GM12878 (cell line): ENCODE results near the gene RUNX3. TPM values are rescaled to one million over a fixed set of nuclear protein-coding genes. Genes with fewer than 3 reads are reported as not detected.

Experiments used
- ATAC-seq: fragments of 200-7000 bp; cut with Tn5 transposase; 3 replicates; pipeline ENCODE4 v1.9.1; 2020; ENCODE audit warnings: mild to moderate bottlenecking, moderate library complexity
- BruUV-seq: library from RNA; stranded (reverse); fragments of 400-500 nt; replicated peaks from 2 replicates; lab custom pipeline; 2021; lab: Mats Ljungman, UMichigan
- CTCF ChIA-PET: fragments of 300-600 bp; sonication (Branson Sonifier 250); formaldehyde crosslinking; extraction: SDS; loops from one replicate; lab custom pipeline; 2021; ENCODE audit warnings: inconsistent platforms; lab: Yijun Ruan, JAX
- POLR2A ChIA-PET: fragments of 350-600 bp; formaldehyde crosslinking; extraction: SDS; loops from one replicate; lab custom pipeline; 2021; ENCODE audit warnings: inconsistent platforms; lab: Charles Lee
- RAD21 ChIA-PET: fragments of 300-600 bp; sonication (Branson Sonifier 250); formaldehyde crosslinking; loops from one replicate; lab custom pipeline; 2023; ENCODE audit warnings: antibody characterized with exemption; ENCODE audit not compliant: unreplicated experiment; lab: Charles Lee
- SMC1A ChIA-PET: fragments of 300-600 bp; sonication (Branson Sonifier 250); formaldehyde crosslinking; loops from one replicate; lab custom pipeline; 2023; ENCODE audit not compliant: unreplicated experiment, uncharacterized antibody; lab: Charles Lee
- DNase-seq: peaks from one replicate; pipeline ENCODE4 v3.0.0-alpha.2; 2011; ENCODE audit warnings: low read depth, low spot score
- FAIRE-seq: peaks from 3 replicates; lab custom pipeline; 2011; peaks lifted over from hg19 to GRCh38; lab: Jason Lieb, UNC
- H2AFZ ChIP-seq: 2 replicates; pipeline ENCODE4 v1.6.0; 2011; ENCODE audit warnings: low read depth, low read length, control low read depth; ENCODE audit not compliant: control insufficient read depth
- H3K27ac ChIP-seq: 2 replicates; pipeline ENCODE4 v1.5.1; 2011; ENCODE audit warnings: control low read depth; ENCODE audit not compliant: control insufficient read depth, insufficient read depth
- H3K27me3 ChIP-seq, 2 experiments: replicated peaks in 1 of 2; 2 replicates each; pipeline versions ENCODE4 v1.6.0 to v1.6.1; 2011; ENCODE audit warnings: low read length in 1 of 2; ENCODE audit not compliant: control insufficient read depth in 2 of 2, insufficient read depth in 2 of 2
- H3K36me3 ChIP-seq, 2 experiments: 2 replicates each; pipeline ENCODE4 v1.5.1; 2011; ENCODE audit warnings: low read length in 1 of 2; ENCODE audit not compliant: control insufficient read depth in 2 of 2, insufficient read depth in 2 of 2
- H3K4me1 ChIP-seq: 2 replicates; pipeline ENCODE4 v1.6.1; 2011; ENCODE audit warnings: mild to moderate bottlenecking, low read length, moderate library complexity, mixed read lengths; ENCODE audit not compliant: control insufficient read depth, insufficient read depth
- H3K4me2 ChIP-seq: 2 replicates; pipeline ENCODE4 v1.6.0; 2011; ENCODE audit warnings: control low read depth; ENCODE audit not compliant: control insufficient read depth, insufficient read depth
- H3K4me3 ChIP-seq: fragments of 200-600 bp; sonication (generic); 2 replicates; pipeline ENCODE4 v1.5.1; 2016
- H3K79me2 ChIP-seq: 2 replicates; pipeline ENCODE4 v1.6.0; 2011; ENCODE audit warnings: low read length; ENCODE audit not compliant: control insufficient read depth, insufficient read depth
- H3K9ac ChIP-seq: 2 replicates; pipeline ENCODE4 v1.8.0; 2011; ENCODE audit warnings: low read length, control low read depth, mixed read lengths; ENCODE audit not compliant: control insufficient read depth, insufficient read depth
- H3K9me3 ChIP-seq: replicated peaks from 3 replicates; pipeline ENCODE4 v1.5.1; 2011; ENCODE audit warnings: mild to moderate bottlenecking, low read length; ENCODE audit not compliant: control insufficient read depth, insufficient read depth
- H4K20me1 ChIP-seq: 2 replicates; pipeline ENCODE4 v1.6.0; 2011; ENCODE audit not compliant: control insufficient read depth, insufficient read depth
- BACH1 ChIP-seq: fragments of 450-650 bp; IDR thresholded peaks from 2 replicates; pipeline ENCODE4 v1.6.1; 2017; ENCODE audit warnings: mild to moderate bottlenecking, borderline replicate concordance
- CHD2 ChIP-seq: IDR thresholded peaks from 2 replicates; pipeline ENCODE4 v1.6.1; 2011; ENCODE audit warnings: low read depth, low read length, improper control_type of control experiment, borderline replicate concordance
- GATAD2B ChIP-seq: fragments of 450-650 bp; conservative IDR thresholded peaks from 2 replicates; pipeline ENCODE4 v1.6.1; 2017; ENCODE audit warnings: low read depth, mild to moderate bottlenecking, moderate library complexity
- NR2C2 ChIP-seq: IDR thresholded peaks from 2 replicates; pipeline ENCODE4 v1.6.1; 2011; ENCODE audit warnings: borderline replicate concordance, low read depth; ENCODE audit not compliant: control insufficient read depth, insufficient read length
- NRF1 ChIP-seq: conservative IDR thresholded peaks from 2 replicates; pipeline ENCODE4 v1.6.1; 2011; ENCODE audit warnings: mild to moderate bottlenecking, low read depth, low read length, improper control_type of control experiment
- POLR2AphosphoS5 ChIP-seq: IDR thresholded peaks from 2 replicates; pipeline ENCODE4 v1.6.1; 2011; ENCODE audit warnings: mild to moderate bottlenecking, low read length, inconsistent platforms
- RAD51 ChIP-seq: fragments of 450-650 bp; IDR thresholded peaks from 2 replicates; pipeline ENCODE4 v1.6.1; 2016; ENCODE audit warnings: moderate library complexity, mild to moderate bottlenecking, inconsistent platforms
- SIX5 ChIP-seq: IDR thresholded peaks from 2 replicates; pipeline ENCODE4 v1.6.1; 2011; ENCODE audit warnings: mild to moderate bottlenecking, low read depth, low read length, moderate library complexity; ENCODE audit not compliant: severe bottlenecking
- SREBF2 ChIP-seq: IDR thresholded peaks from 2 replicates; pipeline ENCODE4 v1.6.1; 2012; ENCODE audit warnings: mild to moderate bottlenecking, low read length
- SUZ12 ChIP-seq: fragments of 200-600 bp; sonication (generic); IDR thresholded peaks from one replicate; pipeline ENCODE4 v1.6.1; 2018; ENCODE audit warnings: antibody characterized with exemption, mild to moderate bottlenecking; ENCODE audit not compliant: unreplicated experiment
- TBL1XR1 ChIP-seq: IDR thresholded peaks from 2 replicates; pipeline ENCODE4 v1.6.1; 2012; ENCODE audit warnings: low read depth, low read length, improper control_type of control experiment
- ZNF207 ChIP-seq: fragments of 450-650 bp; IDR thresholded peaks from 2 replicates; pipeline ENCODE4 v1.6.1; 2014; ENCODE audit warnings: antibody characterized with exemption, mild to moderate bottlenecking, borderline replicate concordance
- WGBS: methylation state at CpG from one replicate; pipeline ENCODE4 v1.1.6; 2016; ENCODE audit warnings: low lambda C conversion rate; ENCODE audit not compliant: insufficient replicate concordance, insufficient coverage; ENCODE audit errors: missing lambda C conversion rate; 5-methylcytosine and 5-hydroxymethylcytosine counted together
- in situ Hi-C: fragments of 300-500 bp; cut with MboI; formaldehyde crosslinking; loops from 9 replicates; pipeline ENCODE4 v1.14.3; 2018; ENCODE audit warnings: mixed read lengths
- intact Hi-C: fragments of 100-400 bp; cut with micrococcal nuclease; formaldehyde crosslinking; loops from one replicate; pipeline ENCODE4 v1.14.2; 2022; ENCODE audit not compliant: unreplicated experiment
- polyA plus RNA-seq, 11 experiments: library from polyadenylated mRNA; depleted of rRNA in 4 of 11; unstranded in 6 of 11; stranded (reverse) in 5 of 11; fragments of >200 nt; fragmentation: Nextera tagmentation in 4 of 11; fragmentation: Illumina TruSeq in 1 of 11; extraction: Ambion mirVana in 4 of 11; extraction: Trizol in 1 of 11; gene quantifications; 1 replicate in 1 of 11; 2 replicates in 10 of 11; pipeline versions ENCODE4 v1.2.1 to v1.2.3, GENCODE V29; 2011 to 2016; ENCODE audit warnings: inconsistent platforms in 2 of 11, missing spikeins in 2 of 11, low read depth in 1 of 11
- total RNA-seq, 4 experiments: library from RNA; depleted of rRNA in 3 of 4; stranded (reverse); fragments of >200 nt in 3 of 4; fragmentation: Illumina TruSeq in 1 of 4; extraction: Trizol in 1 of 4; gene quantifications; 2 replicates each; pipeline versions ENCODE4 v1.2.1 to v1.2.3, GENCODE V29; 2013 to 2021
- TF ChIP-seq, protein P1 (sequence below): fragments of 150-350 bp; IDR thresholded peaks from 2 replicates; pipeline ENCODE4 v1.6.1; 2014; ENCODE audit warnings: mild to moderate bottlenecking, low read depth, low read length
- TF ChIP-seq, protein P2 (sequence below): fragments of 450-650 bp; IDR thresholded peaks from 2 replicates; pipeline ENCODE4 v1.6.1; 2017; ENCODE audit warnings: low read depth, mild to moderate bottlenecking, moderate library complexity

The RUNX3 gene
- total and polyA plus RNA-seq, 10 of the 15 experiments (the other 5 are each of a cell fraction or from before 2014, with no cell fraction given) = 19.0 to 151 (median 31.4) TPM

DNA sequence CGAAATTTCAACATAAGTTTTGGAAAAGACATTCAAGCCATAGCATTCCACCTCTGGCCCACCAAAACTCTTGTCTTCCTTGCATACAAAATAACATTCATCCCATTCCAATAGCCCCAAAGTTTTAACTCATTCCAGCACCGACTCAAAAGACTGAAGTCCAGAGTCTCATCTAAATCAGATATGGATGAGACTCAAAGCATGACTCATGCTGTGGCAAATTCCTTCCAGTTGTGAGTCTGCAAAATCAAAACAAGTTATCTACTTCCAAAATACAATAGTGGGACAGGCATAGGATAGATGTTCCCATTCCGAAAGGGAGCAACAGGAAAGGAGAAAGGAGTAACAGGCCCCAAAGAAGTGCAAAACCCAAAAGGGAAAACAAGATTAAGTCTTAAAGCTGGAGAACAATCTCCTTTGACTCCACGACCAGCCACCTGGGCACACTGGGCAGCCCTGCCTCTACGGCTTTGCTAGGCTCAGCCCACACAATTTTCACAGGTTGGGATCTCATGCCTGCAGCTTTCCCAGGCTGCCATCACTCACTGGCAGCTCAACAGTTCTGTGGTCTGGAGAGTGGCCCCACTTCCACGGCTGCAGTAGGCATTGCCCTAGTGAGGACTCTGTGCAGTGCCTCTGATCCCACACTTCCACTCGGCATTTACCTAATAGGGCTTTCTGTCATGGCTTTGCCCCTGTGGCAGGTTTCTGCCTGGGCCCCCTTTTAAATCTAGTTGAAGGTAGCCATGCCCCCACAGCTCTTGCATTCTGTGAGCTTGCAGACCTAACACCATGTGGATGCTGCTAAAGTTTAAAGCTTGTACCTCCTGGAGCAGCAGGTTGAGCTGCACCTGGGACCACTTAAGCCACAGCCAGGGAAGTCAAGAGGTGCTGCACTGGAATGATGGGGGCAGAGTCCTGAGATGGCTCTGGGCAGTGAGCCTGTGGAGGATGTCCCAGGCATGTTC, 51.0 kb downstream of the RUNX3 start:
- no peak for ATAC-seq
- H3K27me3 ChIP-seq = no peaks in the 10 kb centered on the region; a peak in 3 of 4 replicates
- no peak overlapping the region for H2AFZ ChIP-seq
- H3K9ac ChIP-seq = no peak overlapping the region
- no peaks in the 10 kb centered on the region for H4K20me1 ChIP-seq
- intact Hi-C loops = no loop called here
- ChIA-PET SMC1A (interaction anchor here (1.2 to 1.5 kb wide), 2 partner anchors 13 to 15 kb away, joined by 3 read pairs; no protein-coding TSS in a partner anchor), CTCF (interaction anchor here (1.1 to 1.8 kb wide), 2 partner anchors 16 to 29 kb away, joined by 4 to 5 read pairs; no protein-coding TSS in a partner anchor), POLR2A (no interaction called here), RAD21 (no interaction called here)
- TF ChIP-seq BACH1 (no peak), CHD2 (no peak), GATAD2B (no peak), NRF1 (no peak), SREBF2 (no peak), POLR2AphosphoS5 (no peak), TBL1XR1 (no peak), NR2C2 (no peak), SUZ12 (no peak), ZNF207 (no peak), RAD51 (no peak), SIX5 (no peak)
- TF ChIP-seq, protein P1, sequence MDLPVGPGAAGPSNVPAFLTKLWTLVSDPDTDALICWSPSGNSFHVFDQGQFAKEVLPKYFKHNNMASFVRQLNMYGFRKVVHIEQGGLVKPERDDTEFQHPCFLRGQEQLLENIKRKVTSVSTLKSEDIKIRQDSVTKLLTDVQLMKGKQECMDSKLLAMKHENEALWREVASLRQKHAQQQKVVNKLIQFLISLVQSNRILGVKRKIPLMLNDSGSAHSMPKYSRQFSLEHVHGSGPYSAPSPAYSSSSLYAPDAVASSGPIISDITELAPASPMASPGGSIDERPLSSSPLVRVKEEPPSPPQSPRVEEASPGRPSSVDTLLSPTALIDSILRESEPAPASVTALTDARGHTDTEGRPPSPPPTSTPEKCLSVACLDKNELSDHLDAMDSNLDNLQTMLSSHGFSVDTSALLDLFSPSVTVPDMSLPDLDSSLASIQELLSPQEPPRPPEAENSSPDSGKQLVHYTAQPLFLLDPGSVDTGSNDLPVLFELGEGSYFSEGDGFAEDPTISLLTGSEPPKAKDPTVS = no peak
- TF ChIP-seq, protein P2, sequence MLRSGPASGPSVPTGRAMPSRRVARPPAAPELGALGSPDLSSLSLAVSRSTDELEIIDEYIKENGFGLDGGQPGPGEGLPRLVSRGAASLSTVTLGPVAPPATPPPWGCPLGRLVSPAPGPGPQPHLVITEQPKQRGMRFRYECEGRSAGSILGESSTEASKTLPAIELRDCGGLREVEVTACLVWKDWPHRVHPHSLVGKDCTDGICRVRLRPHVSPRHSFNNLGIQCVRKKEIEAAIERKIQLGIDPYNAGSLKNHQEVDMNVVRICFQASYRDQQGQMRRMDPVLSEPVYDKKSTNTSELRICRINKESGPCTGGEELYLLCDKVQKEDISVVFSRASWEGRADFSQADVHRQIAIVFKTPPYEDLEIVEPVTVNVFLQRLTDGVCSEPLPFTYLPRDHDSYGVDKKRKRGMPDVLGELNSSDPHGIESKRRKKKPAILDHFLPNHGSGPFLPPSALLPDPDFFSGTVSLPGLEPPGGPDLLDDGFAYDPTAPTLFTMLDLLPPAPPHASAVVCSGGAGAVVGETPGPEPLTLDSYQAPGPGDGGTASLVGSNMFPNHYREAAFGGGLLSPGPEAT = no peak
- in situ Hi-C loops = no loop called here
- no TSS peak for BruUV-seq
- H3K4me1 ChIP-seq = no peaks in the 10 kb centered on the region
- H3K4me2 ChIP-seq = no peak overlapping the region
- peaks cover 2% of the 10 kb centered on the region for H3K9me3 ChIP-seq
- no peak for DNase-seq
- FAIRE-seq = no peak
- no peak overlapping the region for H3K27ac ChIP-seq
- no peaks in the 10 kb centered on the region for H3K79me2 ChIP-seq
- no peak overlapping the region for H3K4me3 ChIP-seq
- H3K36me3 ChIP-seq = no peaks in the 10 kb centered on the region
- WGBS = 26% methylated on average over 7 of the region's 7 CpGs
